Stomach (tissue), 9 donors: Measurements from ENCODE around the gene NDUFA9. TPM values are rescaled to one million over a fixed set of nuclear protein-coding genes. Genes with fewer than 3 reads are reported as not detected.

ENCODE experiments used
- DNase-seq, 2 donors: peaks; one replicate each; pipeline versions ENCODE4 v3.0.0 to v3.0.0-alpha.2; 2013 to 2019
- H3K27ac ChIP-seq, 5 donors: fragments of 200-600 bp in 4 of 5; sonication (generic) in 4 of 5; one replicate each; pipeline ENCODE4 v1.5.1; 2013 to 2019; ENCODE audit warnings: mild to moderate bottlenecking in 1 of 5, moderate library complexity in 1 of 5
- H3K27me3 ChIP-seq, 3 donors: fragments of 200-600 bp; sonication (generic); one replicate each; pipeline ENCODE4 v1.5.1; 2017 to 2019; ENCODE audit warnings: mixed run types in 1 of 3
- H3K36me3 ChIP-seq, 4 donors: fragments of 200-600 bp; sonication (generic); 1 replicate in 3 of 4; 2 replicates in 1 of 4; pipeline ENCODE4 v1.5.1; 2016 to 2019
- H3K4me1 ChIP-seq, 4 donors: fragments of 200-600 bp; sonication (generic); one replicate each; pipeline ENCODE4 v1.5.1; 2016 to 2019
- H3K4me3 ChIP-seq, 4 donors: fragments of 200-600 bp; sonication (generic) in 3 of 4; one replicate each; pipeline ENCODE4 v1.5.1; 2016 to 2019; ENCODE audit warnings: mild to moderate bottlenecking in 1 of 4
- H3K9me3 ChIP-seq, 4 donors: fragments of 200-600 bp; sonication (generic); one replicate each; pipeline ENCODE4 v1.5.1; 2016 to 2019
- EP300 ChIP-seq: sonication (generic); formaldehyde crosslinking; IDR thresholded peaks from one replicate; pipeline ENCODE4 v1.6.1; 2017; ENCODE audit warnings: antibody characterized with exemption
- POLR2A ChIP-seq, 4 donors: fragments of 450-650 bp; IDR thresholded peaks; one replicate each; pipeline ENCODE4 v1.6.1; 2016; ENCODE audit warnings: antibody characterized with exemption in 4 of 4, control low read depth in 2 of 4, mild to moderate bottlenecking in 1 of 4, moderate library complexity in 1 of 4
- POLR2AphosphoS5 ChIP-seq, 3 donors: sonication (generic); formaldehyde crosslinking; IDR thresholded peaks; one replicate each; pipeline ENCODE4 v1.6.1; 2016; ENCODE audit warnings: antibody characterized with exemption in 3 of 3
- WGBS, 5 donors: extraction: QIAGEN DNeasy Blood & Tissue Kit in 3 of 5; methylation state at CpG; one replicate each; pipeline versions ENCODE4 v1.1.5 to v1.1.7; 2013 to 2018; 5-methylcytosine and 5-hydroxymethylcytosine counted together
- intact Hi-C: fragments of 100-400 bp; cut with DNase I; formaldehyde crosslinking; loops from one replicate; pipeline ENCODE4 v1.15.1; 2023; ENCODE audit warnings: low total_unique reads
- polyA plus RNA-seq, 3 donors: library from polyadenylated mRNA; stranded (reverse); fragments of 200-250 nt; gene quantifications; one replicate each; pipeline ENCODE4 v1.2.3, GENCODE V29; 2013
- total RNA-seq, 5 donors: library from RNA; depleted of rRNA; stranded (reverse); fragments of >200 nt; gene quantifications; one replicate each; pipeline versions ENCODE4 v1.1.0 to v1.2.3, GENCODE V29; 2014 to 2016
- TF ChIP-seq, protein P1 (sequence below), 7 experiments: fragments of 450-650 bp in 4 of 7; fragments of 200-600 bp in 3 of 7; sonication (generic) in 3 of 7; IDR thresholded peaks; one replicate each; pipeline ENCODE4 v1.5.1; 2016 to 2019; ENCODE audit warnings: antibody characterized with exemption in 7 of 7, control low read depth in 2 of 7, mild to moderate bottlenecking in 1 of 7
- donor health status: healthy with polysubstance abuse.
- donor health status: Bipolar disorder and iron deficiency.
- donor health status: healthy.

Gene NDUFA9
- total and polyA plus RNA-seq, 8 donors: 10.5 to 72.4 (median 54.4) TPM

DNA sequence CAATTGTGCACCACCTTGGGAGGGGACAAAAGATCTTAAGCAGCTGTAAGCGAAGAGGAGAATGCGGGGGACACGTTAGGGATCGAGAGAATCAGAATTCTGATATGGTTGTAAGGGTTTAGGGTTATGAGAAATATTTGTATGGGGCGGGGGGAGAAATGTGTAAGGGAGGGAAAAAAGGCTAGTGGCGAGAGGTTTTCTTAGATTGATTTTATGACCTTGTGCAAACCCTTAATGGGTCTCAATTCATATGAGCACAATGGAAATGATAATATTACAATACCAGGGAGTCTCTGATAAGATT lies 396 bp downstream of the NDUFA9 start:
- DNase-seq: no peak
- no peaks in the 10 kb centered on the region for H3K9me3 ChIP-seq
- no peaks in the 10 kb centered on the region for H3K27me3 ChIP-seq
- peak overlapping the region; percentile 58 to 71 (median 66) for H3K4me3 ChIP-seq
- TF ChIP-seq EP300: no peak
- no peak for TF ChIP-seq POLR2AphosphoS5 (IDR thresholded peaks at IDR 0.05)
- no peak for TF ChIP-seq POLR2A (IDR thresholded peaks at IDR 0.05)
- TF ChIP-seq, protein P1, sequence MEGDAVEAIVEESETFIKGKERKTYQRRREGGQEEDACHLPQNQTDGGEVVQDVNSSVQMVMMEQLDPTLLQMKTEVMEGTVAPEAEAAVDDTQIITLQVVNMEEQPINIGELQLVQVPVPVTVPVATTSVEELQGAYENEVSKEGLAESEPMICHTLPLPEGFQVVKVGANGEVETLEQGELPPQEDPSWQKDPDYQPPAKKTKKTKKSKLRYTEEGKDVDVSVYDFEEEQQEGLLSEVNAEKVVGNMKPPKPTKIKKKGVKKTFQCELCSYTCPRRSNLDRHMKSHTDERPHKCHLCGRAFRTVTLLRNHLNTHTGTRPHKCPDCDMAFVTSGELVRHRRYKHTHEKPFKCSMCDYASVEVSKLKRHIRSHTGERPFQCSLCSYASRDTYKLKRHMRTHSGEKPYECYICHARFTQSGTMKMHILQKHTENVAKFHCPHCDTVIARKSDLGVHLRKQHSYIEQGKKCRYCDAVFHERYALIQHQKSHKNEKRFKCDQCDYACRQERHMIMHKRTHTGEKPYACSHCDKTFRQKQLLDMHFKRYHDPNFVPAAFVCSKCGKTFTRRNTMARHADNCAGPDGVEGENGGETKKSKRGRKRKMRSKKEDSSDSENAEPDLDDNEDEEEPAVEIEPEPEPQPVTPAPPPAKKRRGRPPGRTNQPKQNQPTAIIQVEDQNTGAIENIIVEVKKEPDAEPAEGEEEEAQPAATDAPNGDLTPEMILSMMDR (IDR thresholded peaks at IDR 0.05): no peak
- intact Hi-C loops: no loop called here
- H3K4me1 ChIP-seq: peaks cover 11 to 53% (median 34%) of the 10 kb centered on the region in 4 donors
- H3K36me3 ChIP-seq: peaks cover 0 to 4% (median 3%) of the 10 kb centered on the region in 4 donors
- 0 to 1% (median 0%) methylated on average over 6 of the region's 6 CpGs for whole genome bisulfite sequencing, 5 donors
- H3K27ac ChIP-seq: peak overlapping the region; percentile 78 to 92 (median 89)

DNA sequence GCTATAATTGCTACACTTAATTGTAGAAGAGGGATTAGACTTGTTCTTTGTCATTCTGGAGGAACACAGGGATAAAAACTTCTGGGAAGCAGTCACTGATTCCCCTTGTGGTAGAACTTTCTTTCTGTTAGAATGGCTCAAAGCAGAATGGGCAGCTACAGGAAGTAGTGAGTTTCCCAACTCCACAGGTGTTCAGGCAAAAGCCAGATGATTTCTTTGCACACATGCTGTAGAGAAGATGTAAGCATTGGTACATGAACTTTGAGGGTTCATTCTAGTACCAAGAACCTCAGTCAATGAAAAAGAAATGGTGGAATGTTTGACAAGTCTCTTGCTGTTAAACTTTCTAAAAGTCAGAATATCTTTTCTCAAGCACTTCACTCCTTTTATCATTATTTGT lies 4.3 kb downstream of the NDUFA9 start:
- no peak overlapping the region for H3K4me3 ChIP-seq
- peaks cover 19 to 44% (median 42%) of the 10 kb centered on the region in 4 donors for H3K36me3 ChIP-seq
- DNase-seq: no peak
- TF ChIP-seq EP300 (no peak), POLR2A (IDR thresholded peaks at IDR 0.05) (no peak), POLR2AphosphoS5 (IDR thresholded peaks at IDR 0.05) (no peak)
- TF ChIP-seq, protein P1 (IDR thresholded peaks at IDR 0.05): no peak
- no peak overlapping the region for H3K27ac ChIP-seq
- intact Hi-C loops: no loop called here
- no peaks in the 10 kb centered on the region for H3K9me3 ChIP-seq
- no peaks in the 10 kb centered on the region for H3K27me3 ChIP-seq
- peaks cover 8 to 46% (median 28%) of the 10 kb centered on the region in 4 donors for H3K4me1 ChIP-seq

DNA sequence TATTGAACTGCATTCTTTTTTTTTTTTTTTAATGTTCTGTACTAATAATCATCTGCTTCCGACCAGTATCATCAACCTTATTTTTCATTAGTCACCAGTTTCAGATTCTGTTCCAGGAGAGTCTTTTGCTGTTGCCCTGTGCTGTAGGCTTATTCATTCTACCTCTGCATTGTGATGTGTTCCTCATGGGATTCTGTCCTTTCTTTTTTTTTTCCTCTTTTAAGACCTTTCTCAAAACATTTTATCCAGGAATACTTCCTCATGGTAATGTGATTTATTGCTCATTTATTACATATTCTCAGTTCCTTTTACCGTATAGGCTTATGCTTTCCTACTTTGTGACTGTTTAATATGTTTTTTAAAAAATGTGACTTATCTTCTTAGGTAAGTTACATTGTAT lies 4.8 kb downstream of the NDUFA9 start:
- H3K9me3 ChIP-seq: no peaks in the 10 kb centered on the region
- intact Hi-C loops: no loop called here
- no peak overlapping the region for H3K4me3 ChIP-seq
- peaks cover 21 to 48% (median 47%) of the 10 kb centered on the region in 4 donors for H3K36me3 ChIP-seq
- 74 to 87% (median 78%) methylated on average over 2 of the region's 2 CpGs for WGBS, 5 donors
- TF ChIP-seq POLR2A (IDR thresholded peaks at IDR 0.05) (no peak), EP300 (no peak), POLR2AphosphoS5 (IDR thresholded peaks at IDR 0.05) (no peak)
- TF ChIP-seq, protein P1 (IDR thresholded peaks at IDR 0.05): no peak
- H3K4me1 ChIP-seq: peaks cover 8 to 45% (median 27%) of the 10 kb centered on the region in 4 donors
- no peak for DNase-seq
- H3K27me3 ChIP-seq: no peaks in the 10 kb centered on the region
- no peak overlapping the region for H3K27ac ChIP-seq

DNA sequence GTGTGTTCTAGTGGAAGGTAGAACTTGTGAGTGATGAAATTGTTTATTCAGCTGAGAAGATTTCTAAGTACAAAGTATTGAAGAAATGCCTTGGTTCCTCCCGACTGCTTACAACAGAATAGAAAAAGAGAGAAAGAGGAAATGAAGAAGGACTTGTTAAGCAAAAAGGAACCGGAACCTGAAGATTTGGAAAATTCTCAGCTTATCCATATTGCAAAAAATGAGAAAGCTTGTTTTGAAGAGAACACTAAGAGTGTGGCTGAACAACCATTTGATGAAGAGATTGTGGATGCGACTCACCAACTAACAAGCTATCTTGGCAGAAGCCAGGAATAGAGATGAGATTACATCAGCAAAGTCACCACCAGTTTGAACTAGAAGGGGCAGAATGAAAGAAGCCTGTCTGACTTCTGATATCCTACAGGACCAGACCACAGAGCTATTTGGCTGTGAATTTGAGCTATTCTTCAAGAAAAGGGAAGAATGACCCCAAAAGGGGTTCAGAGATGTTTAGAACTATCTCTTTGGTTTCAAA lies 15.1 kb downstream of the NDUFA9 start:
- no peak overlapping the region for H3K4me3 ChIP-seq
- H3K27me3 ChIP-seq: no peaks in the 10 kb centered on the region
- H3K4me1 ChIP-seq: no peaks in the 10 kb centered on the region
- H3K27ac ChIP-seq: no peak overlapping the region
- DNase-seq: no peak
- H3K36me3 ChIP-seq: peaks cover 60 to 100% (median 99%) of the 10 kb centered on the region in 4 donors
- TF ChIP-seq, protein P1 (IDR thresholded peaks at IDR 0.05): no peak
- TF ChIP-seq POLR2AphosphoS5 (IDR thresholded peaks at IDR 0.05): no peak
- TF ChIP-seq EP300: no peak
- TF ChIP-seq POLR2A (IDR thresholded peaks at IDR 0.05): no peak
- intact Hi-C loops: no loop called here
- 58 to 91% (median 62%) methylated on average over 3 of the region's 3 CpGs for WGBS, 5 donors
- no peaks in the 10 kb centered on the region for H3K9me3 ChIP-seq
